ENCODE measurements around the gene ESR2. TPM values are rescaled to one million over a fixed set of nuclear protein-coding genes. Genes with fewer than 3 reads are reported as not detected.

The ESR2 gene
- total RNA-seq, 1 donor from 2014 or later, result 0.30 TPM

GRCh38 chr14:64235652-64236640 is 58.2 kb downstream of the ESR2 start:
- no peak for DNase-seq
- H3K9me3 ChIP-seq, result no peaks in the 10 kb centered on the region
- intact Hi-C loops (cut with DNase I), result no loop called here
- no peak overlapping the region for H3K4me3 ChIP-seq
- H3K27me3 ChIP-seq (ENCODE audit: low read depth), result no peaks in the 10 kb centered on the region
- ATAC-seq, result no peak
- TF ChIP-seq, protein P1, sequence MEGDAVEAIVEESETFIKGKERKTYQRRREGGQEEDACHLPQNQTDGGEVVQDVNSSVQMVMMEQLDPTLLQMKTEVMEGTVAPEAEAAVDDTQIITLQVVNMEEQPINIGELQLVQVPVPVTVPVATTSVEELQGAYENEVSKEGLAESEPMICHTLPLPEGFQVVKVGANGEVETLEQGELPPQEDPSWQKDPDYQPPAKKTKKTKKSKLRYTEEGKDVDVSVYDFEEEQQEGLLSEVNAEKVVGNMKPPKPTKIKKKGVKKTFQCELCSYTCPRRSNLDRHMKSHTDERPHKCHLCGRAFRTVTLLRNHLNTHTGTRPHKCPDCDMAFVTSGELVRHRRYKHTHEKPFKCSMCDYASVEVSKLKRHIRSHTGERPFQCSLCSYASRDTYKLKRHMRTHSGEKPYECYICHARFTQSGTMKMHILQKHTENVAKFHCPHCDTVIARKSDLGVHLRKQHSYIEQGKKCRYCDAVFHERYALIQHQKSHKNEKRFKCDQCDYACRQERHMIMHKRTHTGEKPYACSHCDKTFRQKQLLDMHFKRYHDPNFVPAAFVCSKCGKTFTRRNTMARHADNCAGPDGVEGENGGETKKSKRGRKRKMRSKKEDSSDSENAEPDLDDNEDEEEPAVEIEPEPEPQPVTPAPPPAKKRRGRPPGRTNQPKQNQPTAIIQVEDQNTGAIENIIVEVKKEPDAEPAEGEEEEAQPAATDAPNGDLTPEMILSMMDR (IDR thresholded peaks at IDR 0.05), result no peak
- no peaks in the 10 kb centered on the region for H3K4me1 ChIP-seq
- H3K36me3 ChIP-seq, result peaks cover 5% of the 10 kb centered on the region
- H3K27ac ChIP-seq, result no peak overlapping the region

GRCh38 chr14:64234877-64235651 is 59.1 kb downstream of the ESR2 start:
- H3K4me1 ChIP-seq, result no peaks in the 10 kb centered on the region
- TF ChIP-seq, protein P1 (IDR thresholded peaks at IDR 0.05), result no peak
- no peaks in the 10 kb centered on the region for H3K9me3 ChIP-seq
- DNase-seq, result no peak
- H3K4me3 ChIP-seq, result no peak overlapping the region
- intact Hi-C loops (cut with DNase I), result no loop called here
- no peak overlapping the region for H3K27ac ChIP-seq
- ATAC-seq, result peak in 1 of 2 donors; percentile 17
- H3K36me3 ChIP-seq, result peaks cover 5% of the 10 kb centered on the region
- H3K27me3 ChIP-seq (ENCODE audit: low read depth), result no peaks in the 10 kb centered on the region

GRCh38 chr14:64233531-64234190 is 60.5 kb downstream of the ESR2 start:
- TF ChIP-seq, protein P1 (IDR thresholded peaks at IDR 0.05), result no peak
- DNase-seq, result no peak
- intact Hi-C loops (cut with DNase I), result no loop called here
- Histone ChIP-seq H3K27me3 (ENCODE audit: low read depth) (no peaks in the 10 kb centered on the region), H3K36me3 (peaks cover 19% of the 10 kb centered on the region), H3K4me3 (no peak overlapping the region), H3K27ac (no peak overlapping the region), H3K9me3 (no peaks in the 10 kb centered on the region), H3K4me1 (no peaks in the 10 kb centered on the region)
- no peak for ATAC-seq

DNA sequence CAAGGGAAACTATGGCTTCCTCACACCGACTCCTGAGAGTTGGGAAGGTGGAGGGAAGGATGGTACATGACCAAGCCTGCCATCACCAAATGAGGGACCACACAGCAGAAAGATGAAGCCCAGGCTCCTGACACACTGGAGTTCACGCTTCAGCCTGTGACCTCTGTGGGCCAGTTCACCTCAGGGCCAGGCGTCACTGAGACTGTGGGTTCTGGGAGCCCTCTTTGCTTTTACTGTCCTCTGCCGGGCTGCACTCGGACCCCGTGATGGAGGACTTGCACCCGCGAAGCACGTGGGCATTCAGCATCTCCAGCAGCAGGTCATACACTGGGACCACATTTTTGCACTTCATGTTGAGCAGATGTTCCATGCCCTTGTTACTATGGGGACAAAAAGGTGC is 61.2 kb downstream of the ESR2 start:
- Histone ChIP-seq H3K27me3 (ENCODE audit: low read depth) (no peaks in the 10 kb centered on the region), H3K36me3 (peaks cover 26% of the 10 kb centered on the region), H3K4me1 (no peaks in the 10 kb centered on the region), H3K27ac (no peak overlapping the region), H3K4me3 (no peak overlapping the region), H3K9me3 (no peaks in the 10 kb centered on the region)
- DNase-seq, result no peak
- TF ChIP-seq, protein P1 (IDR thresholded peaks at IDR 0.05), result no peak
- intact Hi-C loops (cut with DNase I), result no loop called here
- ATAC-seq, result no peak
